Ovary (tissue), 3 donors: ENCODE measurements around the gene LRRC56.

Experiments
- POLR2A ChIP-seq: fragments of 450-650 bp; IDR thresholded peaks from one replicate; pipeline ENCODE4 v1.6.1; 2017; ENCODE audit warnings: antibody characterized with exemption, mild to moderate bottlenecking, moderate library complexity
- TF ChIP-seq, protein P1 (sequence below), 3 donors: fragments of 450-650 bp in 2 of 3; fragments of 200-600 bp in 1 of 3; IDR thresholded peaks; one replicate each; pipeline versions ENCODE4 v1.5.1 to v1.8.0; 2016 to 2022; ENCODE audit warnings: antibody characterized with exemption in 3 of 3, mild to moderate bottlenecking in 1 of 3
- donor health status: DM: no; HTN: no; CAD: no.

DNA sequence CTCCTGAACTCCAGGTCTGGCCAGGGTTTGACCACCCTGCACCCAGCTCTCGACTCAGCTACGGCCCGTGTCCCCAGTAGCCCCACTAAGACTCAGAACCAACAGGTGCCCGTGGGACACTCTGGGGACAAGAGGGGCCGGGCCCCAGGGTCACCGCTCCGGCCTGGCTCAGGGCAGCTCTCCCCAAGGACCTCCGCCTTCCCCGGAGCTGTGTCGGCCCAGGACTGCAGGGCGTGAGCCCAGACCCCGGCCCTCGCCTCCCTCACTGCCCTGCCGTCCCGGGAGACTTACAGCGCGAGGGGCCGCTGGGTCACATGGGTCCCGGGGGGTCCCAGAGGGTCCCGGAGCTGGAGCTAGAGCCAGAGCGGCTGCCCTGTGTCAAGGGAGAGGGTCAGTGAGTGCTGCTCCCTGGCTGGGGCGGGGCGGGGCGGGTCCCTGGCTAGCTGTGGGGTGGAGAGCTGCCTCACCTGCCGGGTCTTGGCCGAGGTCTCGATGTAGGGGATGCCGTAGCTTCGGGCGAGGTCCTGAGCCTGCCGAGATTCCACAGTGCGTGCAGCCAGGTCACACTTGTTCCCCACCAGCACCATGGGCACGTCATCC lies 4.2 kb upstream of the LRRC56 start:
- TF ChIP-seq POLR2A = no peak
- TF ChIP-seq, protein P1, sequence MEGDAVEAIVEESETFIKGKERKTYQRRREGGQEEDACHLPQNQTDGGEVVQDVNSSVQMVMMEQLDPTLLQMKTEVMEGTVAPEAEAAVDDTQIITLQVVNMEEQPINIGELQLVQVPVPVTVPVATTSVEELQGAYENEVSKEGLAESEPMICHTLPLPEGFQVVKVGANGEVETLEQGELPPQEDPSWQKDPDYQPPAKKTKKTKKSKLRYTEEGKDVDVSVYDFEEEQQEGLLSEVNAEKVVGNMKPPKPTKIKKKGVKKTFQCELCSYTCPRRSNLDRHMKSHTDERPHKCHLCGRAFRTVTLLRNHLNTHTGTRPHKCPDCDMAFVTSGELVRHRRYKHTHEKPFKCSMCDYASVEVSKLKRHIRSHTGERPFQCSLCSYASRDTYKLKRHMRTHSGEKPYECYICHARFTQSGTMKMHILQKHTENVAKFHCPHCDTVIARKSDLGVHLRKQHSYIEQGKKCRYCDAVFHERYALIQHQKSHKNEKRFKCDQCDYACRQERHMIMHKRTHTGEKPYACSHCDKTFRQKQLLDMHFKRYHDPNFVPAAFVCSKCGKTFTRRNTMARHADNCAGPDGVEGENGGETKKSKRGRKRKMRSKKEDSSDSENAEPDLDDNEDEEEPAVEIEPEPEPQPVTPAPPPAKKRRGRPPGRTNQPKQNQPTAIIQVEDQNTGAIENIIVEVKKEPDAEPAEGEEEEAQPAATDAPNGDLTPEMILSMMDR (IDR thresholded peaks at IDR 0.05) = no peak
